MM.1S (cell line): ENCODE data around the gene PPP1R18.

ENCODE experiments used
- DNase-seq: peaks from one replicate; pipeline ENCODE4 v3.0.0-alpha.2; 2015
- H2AFZ ChIP-seq: fragments of 300-600 bp; sonication (generic); 2 replicates; pipeline ENCODE4 v1.6.0; 2016; ENCODE audit warnings: antibody characterized with exemption, low read length
- H3F3A ChIP-seq: fragments of 300-600 bp; sonication (generic); 2 replicates; pipeline ENCODE4 v1.6.1; 2016; ENCODE audit warnings: mild to moderate bottlenecking, antibody characterized with exemption, low read length, moderate library complexity, mixed read lengths; ENCODE audit not compliant: insufficient read depth
- H3K27ac ChIP-seq: fragments of 300-600 bp; sonication (generic); 2 replicates; pipeline ENCODE4 v1.5.1; 2016; ENCODE audit warnings: mild to moderate bottlenecking, low read length
- H3K27me3 ChIP-seq: fragments of 300-600 bp; sonication (generic); replicated peaks from 2 replicates; pipeline ENCODE4 v1.6.0; 2016; ENCODE audit warnings: low read length; ENCODE audit not compliant: insufficient read depth
- H3K36me3 ChIP-seq: fragments of 300-600 bp; sonication (generic); replicated peaks from 2 replicates; pipeline ENCODE4 v1.6.1; 2016; ENCODE audit warnings: mild to moderate bottlenecking, low read length, mixed read lengths; ENCODE audit not compliant: insufficient read depth
- H3K4me1 ChIP-seq: fragments of 300-600 bp; sonication (generic); 2 replicates; pipeline ENCODE4 v1.6.1; 2016; ENCODE audit warnings: low read length, mixed read lengths
- H3K4me2 ChIP-seq: fragments of 300-600 bp; sonication (generic); 2 replicates; pipeline ENCODE4 v1.6.0; 2016; ENCODE audit warnings: low read depth, low read length
- H3K4me3 ChIP-seq: fragments of 300-600 bp; sonication (generic); 2 replicates; pipeline ENCODE4 v1.5.1; 2016; ENCODE audit warnings: low read length, mixed read lengths
- H3K79me2 ChIP-seq: fragments of 300-600 bp; sonication (generic); 2 replicates; pipeline ENCODE4 v1.6.1; 2016; ENCODE audit warnings: mixed run types, low read length, mixed read lengths
- H3K9ac ChIP-seq: fragments of 300-600 bp; sonication (generic); 2 replicates; pipeline ENCODE4 v1.6.1; 2016; ENCODE audit warnings: low read length, mixed read lengths
- H3K9me2 ChIP-seq: fragments of 300-600 bp; sonication (generic); replicated peaks from 2 replicates; pipeline ENCODE4 v1.6.1; 2016; ENCODE audit warnings: mild to moderate bottlenecking, low read length, mixed read lengths; ENCODE audit not compliant: insufficient read depth
- H3K9me3 ChIP-seq: fragments of 300-600 bp; sonication (generic); replicated peaks from 2 replicates; pipeline ENCODE4 v1.6.1; 2016; ENCODE audit warnings: mild to moderate bottlenecking, low read length, mixed read lengths; ENCODE audit not compliant: insufficient read depth
- H4K20me1 ChIP-seq: fragments of 300-600 bp; sonication (generic); 2 replicates; pipeline ENCODE4 v1.6.1; 2016; ENCODE audit warnings: mild to moderate bottlenecking, low read length, moderate library complexity, mixed read lengths; ENCODE audit not compliant: insufficient read depth
- CTCF ChIP-seq: fragments of 300-600 bp; sonication (generic); IDR thresholded peaks from 2 replicates; pipeline ENCODE4 v1.5.1; 2016; ENCODE audit warnings: antibody characterized with exemption, low read length, mixed read lengths
- EZH2 ChIP-seq: fragments of 300-600 bp; sonication (generic); optimal IDR thresholded peaks from 2 replicates; pipeline ENCODE3; 2017; ENCODE audit warnings: low read depth, mild to moderate bottlenecking, antibody characterized with exemption, low read length, mixed read lengths
- EZH2phosphoT487 ChIP-seq: fragments of 300-600 bp; sonication (generic); IDR thresholded peaks from 2 replicates; pipeline ENCODE4 v1.6.1; 2018; ENCODE audit warnings: antibody characterized with exemption, low read length

Gene PPP1R18

GRCh38 chr6:30712441-30712945 is 26.0 kb upstream of the PPP1R18 start:
- Histone ChIP-seq H3K4me2 (no peak overlapping the region), H3K9me3 (no peaks in the 10 kb centered on the region), H3K9ac (no peak overlapping the region), H3K4me1 (no peaks in the 10 kb centered on the region), H3K4me3 (no peak overlapping the region), H3K36me3 (peaks cover 3% of the 10 kb centered on the region; the same call in 1 of the 2 replicates), H3K9me2 (no peaks in the 10 kb centered on the region), H3K27ac (no peak overlapping the region), H3K27me3 (no peaks in the 10 kb centered on the region), H3K79me2 (peaks cover 13% of the 10 kb centered on the region), H4K20me1 (no peaks in the 10 kb centered on the region), H3F3A (no peaks in the 10 kb centered on the region), H2AFZ (no peak overlapping the region)
- TF ChIP-seq EZH2phosphoT487 (no peak), CTCF (no peak), EZH2 (no peak)
- no peak for DNase-seq

GRCh38 chr6:30711758-30712380 is 25.4 kb upstream of the PPP1R18 start:
- Histone ChIP-seq H3K27me3 (no peaks in the 10 kb centered on the region), H3K4me3 (no peak overlapping the region), H3K4me1 (no peaks in the 10 kb centered on the region), H2AFZ (no peak overlapping the region), H3F3A (no peaks in the 10 kb centered on the region), H4K20me1 (no peaks in the 10 kb centered on the region), H3K9me2 (no peaks in the 10 kb centered on the region), H3K79me2 (peaks cover 13% of the 10 kb centered on the region), H3K36me3 (peaks cover 3% of the 10 kb centered on the region; the same call in 1 of the 2 replicates), H3K4me2 (no peak overlapping the region), H3K9ac (no peak overlapping the region), H3K9me3 (no peaks in the 10 kb centered on the region), H3K27ac (no peak overlapping the region)
- no peak for TF ChIP-seq EZH2phosphoT487
- no peak for TF ChIP-seq CTCF
- no peak for TF ChIP-seq EZH2
- DNase-seq, result no peak

- Histone ChIP-seq H3F3A (no peaks in the 10 kb centered on the region), H3K9me2 (no peaks in the 10 kb centered on the region), H3K9me3 (no peaks in the 10 kb centered on the region), H3K79me2 (no peaks in the 10 kb centered on the region), H3K4me1 (no peaks in the 10 kb centered on the region), H2AFZ (no peak overlapping the region), H3K4me3 (no peak overlapping the region), H3K36me3 (no peaks in the 10 kb centered on the region; the same call in 1 of the 2 replicates), H3K27ac (no peak overlapping the region), H3K27me3 (no peaks in the 10 kb centered on the region), H4K20me1 (no peaks in the 10 kb centered on the region), H3K4me2 (no peak overlapping the region), H3K9ac (no peak overlapping the region)
- no peak for DNase-seq
- TF ChIP-seq CTCF, result no peak
- TF ChIP-seq EZH2phosphoT487, result no peak
- TF ChIP-seq EZH2, result no peak
Observed at GRCh38 chr6:30709101-30709868, 22.8 kb upstream of the PPP1R18 start.
